RWPE2 (cell line): ENCODE results near the gene LONRF3.
"Not testable (repeated sequence)": the region's sequence is repeated elsewhere in the genome, so short reads cannot be mapped to it uniquely, and the experiment has no call there.

ENCODE experiments used
- ATAC-seq: fragments of 200-7000 bp; cut with Tn5 transposase; 3 replicates; pipeline ENCODE4 v1.9.1; 2021; ENCODE audit warnings: low read depth
- DNase-seq: peaks from one replicate; pipeline ENCODE4 v3.0.0-alpha.2; 2020; ENCODE audit warnings: low spot score
- H3K27ac ChIP-seq: fragments of 450-650 bp; 2 replicates; pipeline ENCODE4 v1.5.1; 2017; ENCODE audit warnings: mild to moderate bottlenecking; ENCODE audit not compliant: poor library complexity, severe bottlenecking
- H3K27me3 ChIP-seq: fragments of 250-450 bp; sonication (Bioruptor Pico); 2 replicates; pipeline ENCODE4 v1.5.1; 2021; ENCODE audit warnings: mild to moderate bottlenecking, moderate library complexity; ENCODE audit not compliant: insufficient read depth, poor library complexity, severe bottlenecking
- H3K36me3 ChIP-seq: fragments of 250-450 bp; sonication (Bioruptor Pico); 2 replicates; pipeline ENCODE4 v1.5.1; 2020; ENCODE audit warnings: low read depth, mild to moderate bottlenecking, moderate library complexity
- H3K4me1 ChIP-seq: fragments of 250-450 bp; sonication (Bioruptor Pico); 2 replicates; pipeline ENCODE4 v1.5.1; 2021; ENCODE audit warnings: mild to moderate bottlenecking, moderate library complexity; ENCODE audit not compliant: insufficient read depth, poor library complexity, severe bottlenecking
- H3K4me3 ChIP-seq: fragments of 250-450 bp; sonication (Bioruptor Pico); 2 replicates; pipeline ENCODE4 v1.5.1; 2021; ENCODE audit warnings: mild to moderate bottlenecking, moderate library complexity; ENCODE audit not compliant: severe bottlenecking
- H3K9me3 ChIP-seq: fragments of 250-450 bp; sonication (Bioruptor Pico); 2 replicates; pipeline ENCODE4 v1.5.1; 2021; ENCODE audit warnings: mild to moderate bottlenecking, moderate library complexity; ENCODE audit not compliant: severe bottlenecking
- CTCF ChIP-seq: fragments of 450-650 bp; IDR thresholded peaks from one replicate; pipeline ENCODE4 v1.5.1; 2017; ENCODE audit warnings: mild to moderate bottlenecking, moderate library complexity; ENCODE audit not compliant: poor library complexity, severe bottlenecking

Gene LONRF3

GRCh38 chrX:119015407-119016237, 41.2 kb downstream of the LONRF3 start:
- Histone ChIP-seq H3K27ac (peak overlapping the region; percentile 17), H3K4me1 (peaks cover 10% of the 10 kb centered on the region), H3K4me3 (no peak overlapping the region), H3K9me3 (no peaks in the 10 kb centered on the region), H3K27me3 (no peaks in the 10 kb centered on the region), H3K36me3 (no peaks in the 10 kb centered on the region)
- DNase-seq (peak; percentile 80), ATAC-seq (peak; percentile 100)
- no peak for TF ChIP-seq CTCF

GRCh38 chrX:119017077-119017476, 42.7 kb downstream of the LONRF3 start:
- DNase-seq (no peak), ATAC-seq (no peak)
- no peak for TF ChIP-seq CTCF
- no peaks in the 10 kb centered on the region for H3K9me3 ChIP-seq
- no peak overlapping the region for H3K27ac ChIP-seq
- no peaks in the 10 kb centered on the region for H3K36me3 ChIP-seq
- H3K4me1 ChIP-seq, result peaks cover 10% of the 10 kb centered on the region
- no peak overlapping the region for H3K4me3 ChIP-seq
- no peaks in the 10 kb centered on the region for H3K27me3 ChIP-seq

GRCh38 chrX:119025900-119026299, 51.5 kb downstream of the LONRF3 start:
- Histone ChIP-seq H3K36me3 (no peaks in the 10 kb centered on the region), H3K9me3 (no peaks in the 10 kb centered on the region), H3K4me1 (no peaks in the 10 kb centered on the region), H3K27me3 (no peaks in the 10 kb centered on the region), H3K4me3 (no peak overlapping the region), H3K27ac (no peak overlapping the region)
- TF ChIP-seq CTCF, result no peak
- ATAC-seq (no peak), DNase-seq (no peak)

GRCh38 chrX:119026344-119026743, 51.9 kb downstream of the LONRF3 start:
- ATAC-seq, H3K27ac ChIP-seq, H3K36me3 ChIP-seq, H3K4me3 ChIP-seq, DNase-seq, H3K4me1 ChIP-seq, H3K27me3 ChIP-seq, H3K9me3 ChIP-seq: not testable (repeated sequence)

GRCh38 chrX:119027960-119028732, 53.7 kb downstream of the LONRF3 start:
- not testable (repeated sequence) for H3K9me3 ChIP-seq, ATAC-seq, H3K36me3 ChIP-seq, DNase-seq, H3K27me3 ChIP-seq, H3K4me3 ChIP-seq, H3K4me1 ChIP-seq, H3K27ac ChIP-seq
